ENCODE data around the gene ADCY3. TPM values are rescaled to one million over a fixed set of nuclear protein-coding genes. Genes with fewer than 3 reads are reported as not detected.

The ADCY3 gene
- total and polyA plus RNA-seq, 10 of the 15 experiments (the other 5 are each of a cell fraction or from before 2014, with no cell fraction given): 2.8 to 102 (median 50.4) TPM

GRCh38 chr2:24943427-24944053 lies 23.5 kb upstream of the ADCY3 start (continued):
- TF ChIP-seq NFYA (IDR thresholded peaks at IDR 0.05; ENCODE audit: borderline replicate concordance, low read depth, low read length): no peak
- no peak for TF ChIP-seq SIX5 (IDR thresholded peaks at IDR 0.05; ENCODE audit: low read depth, low read length, severe bottlenecking)
- TF ChIP-seq ZBTB40 (IDR thresholded peaks at IDR 0.05; ENCODE audit: borderline replicate concordance): no peak
- no peak for TF ChIP-seq BCLAF1 (IDR thresholded peaks at IDR 0.05)
- TF ChIP-seq GATAD2B (conservative IDR thresholded peaks at IDR 0.05; ENCODE audit: low read depth): no peak
- no peak for TF ChIP-seq SIN3A (IDR thresholded peaks at IDR 0.05; ENCODE audit: low read depth, low read length)
- TF ChIP-seq SMAD5 (IDR thresholded peaks at IDR 0.05; ENCODE audit: low read depth): no peak
- TF ChIP-seq EZH2 (IDR thresholded peaks at IDR 0.05; ENCODE audit: borderline replicate concordance, control insufficient read depth, low read depth, low read length): no peak
- TF ChIP-seq IRF4 (IDR thresholded peaks at IDR 0.05; ENCODE audit: low read depth, low read length): no peak
- TF ChIP-seq E4F1 (IDR thresholded peaks at IDR 0.05; ENCODE audit: borderline replicate concordance, partially characterized antibody): no peak
